Fibroblast of skin of right biceps (primary cell): Measurements from ENCODE around the gene C3orf62.
"Not testable (repeated sequence)": the region's sequence is repeated elsewhere in the genome, so short reads cannot be mapped to it uniquely, and the experiment has no call there.

ENCODE experiments used
- DNase-seq: peaks from one replicate; pipeline ENCODE4 v3.0.0-alpha.2; 2013

The C3orf62 gene

GRCh38 chr3:49266410-49267095 is 10.5 kb downstream of the C3orf62 start:
- no peak for DNase-seq

- DNase-seq = no peak
These were observed 11.2 kb downstream of the C3orf62 start for GRCh38 chr3:49265661-49266386.

GRCh38 chr3:49263159-49263889 is 13.7 kb downstream of the C3orf62 start:
- DNase-seq = no peak

GRCh38 chr3:49260806-49261324 is 16.2 kb downstream of the C3orf62 start:
- no peak for DNase-seq

GRCh38 chr3:49257187-49257586 is 19.8 kb downstream of the C3orf62 start:
- no peak for DNase-seq

GRCh38 chr3:49255718-49256511 is 21.1 kb downstream of the C3orf62 start:
- no peak for DNase-seq

GRCh38 chr3:49255112-49255511 is 21.9 kb downstream of the C3orf62 start:
- DNase-seq = peak; percentile 24

GRCh38 chr3:49253512-49253911 is 23.5 kb downstream of the C3orf62 start:
- DNase-seq = no peak

GRCh38 chr3:49248840-49249227 is 28.2 kb downstream of the C3orf62 start:
- DNase-seq = no peak

- no peak for DNase-seq
These were observed 32.3 kb downstream of the C3orf62 start for GRCh38 chr3:49244581-49245205.

- not testable (repeated sequence) for DNase-seq
These were observed 36.9 kb downstream of the C3orf62 start for GRCh38 chr3:49240091-49240490.

- DNase-seq = no peak
These were observed 38.5 kb downstream of the C3orf62 start for GRCh38 chr3:49238274-49239127.

- DNase-seq = no peak
These were observed 39.7 kb downstream of the C3orf62 start for GRCh38 chr3:49237344-49237743.

GRCh38 chr3:49236226-49236625 is 40.8 kb downstream of the C3orf62 start:
- DNase-seq = no peak

GRCh38 chr3:49228817-49229216 is 48.2 kb downstream of the C3orf62 start:
- DNase-seq = not testable (repeated sequence)

- DNase-seq = no peak
These were observed 55.0 kb downstream of the C3orf62 start for GRCh38 chr3:49222002-49222401.

GRCh38 chr3:49220985-49221563 is 56.0 kb downstream of the C3orf62 start:
- DNase-seq = not testable (repeated sequence)

GRCh38 chr3:49219132-49219531 is 57.9 kb downstream of the C3orf62 start:
- DNase-seq = no peak
